Tibial nerve (tissue), 3 donors: ENCODE data around the gene PDXDC1.

Experiments used
- CTCF ChIP-seq, 5 experiments: fragments of 200-600 bp in 3 of 5; fragments of 450-650 bp in 2 of 5; sonication (generic) in 3 of 5; IDR thresholded peaks; one replicate each; pipeline ENCODE4 v1.5.1; 2016 to 2019; ENCODE audit warnings: antibody characterized with exemption in 5 of 5, mild to moderate bottlenecking in 3 of 5, moderate library complexity in 2 of 5
- POLR2A ChIP-seq, 2 donors: fragments of 450-650 bp; IDR thresholded peaks; one replicate each; pipeline ENCODE4 v1.6.1; 2017; ENCODE audit warnings: antibody characterized with exemption in 2 of 2, mild to moderate bottlenecking in 2 of 2, moderate library complexity in 2 of 2

DNA sequence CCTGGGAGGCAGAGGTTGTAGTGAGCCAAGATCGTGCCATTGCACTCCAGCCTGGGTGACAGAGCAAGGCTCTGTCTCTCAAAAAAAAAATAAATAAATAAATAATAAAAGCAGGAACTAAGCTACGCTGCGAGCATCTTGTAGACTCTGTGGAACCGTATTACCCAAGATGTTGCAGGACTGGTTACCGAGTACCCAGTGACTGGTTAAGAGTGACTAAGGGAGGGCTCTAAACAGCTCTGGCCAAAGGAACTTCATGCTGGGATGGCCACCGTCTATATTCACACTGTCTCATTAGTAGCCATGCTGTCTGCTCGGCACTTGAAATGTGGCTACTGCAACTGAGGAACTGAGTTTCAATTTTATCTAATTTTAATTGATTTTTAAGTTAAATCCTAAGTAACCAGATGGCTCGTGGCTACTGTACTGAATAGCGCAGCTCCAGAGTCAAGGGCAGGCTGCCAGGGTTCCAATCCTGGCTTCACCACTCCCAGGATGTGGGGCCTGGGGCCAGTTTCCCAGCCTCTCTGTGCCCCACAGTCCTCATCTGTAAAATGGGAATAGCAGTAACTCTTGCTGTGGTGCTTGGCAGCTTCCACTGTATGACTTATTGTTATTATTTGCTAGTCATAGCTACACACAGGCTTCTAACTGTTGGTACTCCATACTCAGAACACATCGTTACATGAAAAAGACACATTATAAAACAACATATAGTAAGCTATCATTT, 78.1 kb downstream of the PDXDC1 start:
- no peak for TF ChIP-seq CTCF (IDR thresholded peaks at IDR 0.05)
- TF ChIP-seq POLR2A (IDR thresholded peaks at IDR 0.05), result no peak
